Vagina (tissue), 2 donors: ENCODE measurements around the gene OR10G8. TPM values are rescaled to one million over a fixed set of nuclear protein-coding genes. Genes with fewer than 3 reads are reported as not detected.

Experiments used
- DNase-seq, 2 donors: peaks; one replicate each; pipeline ENCODE4 v3.0.0-alpha.2; 2017; ENCODE audit errors: extremely low spot score in 2 of 2
- H3K27ac ChIP-seq: fragments of 200-600 bp; sonication (generic); one replicate; pipeline ENCODE4 v1.5.1; 2019
- H3K27me3 ChIP-seq: fragments of 200-600 bp; sonication (generic); one replicate; pipeline ENCODE4 v1.5.1; 2019
- H3K36me3 ChIP-seq, 2 donors: fragments of 200-600 bp; sonication (generic); one replicate each; pipeline ENCODE4 v1.5.1; 2017 to 2019
- H3K4me1 ChIP-seq: fragments of 200-600 bp; sonication (generic); one replicate; pipeline ENCODE4 v1.5.1; 2019
- H3K4me3 ChIP-seq, 2 donors: fragments of 200-600 bp; sonication (generic); 1 replicate in 1 of 2; 2 replicates in 1 of 2; pipeline ENCODE4 v1.5.1; 2016 to 2019
- H3K9me3 ChIP-seq: fragments of 200-600 bp; sonication (generic); one replicate; pipeline ENCODE4 v1.5.1; 2019
- POLR2A ChIP-seq, 2 donors: fragments of 450-650 bp; IDR thresholded peaks; one replicate each; pipeline ENCODE4 v1.6.1; 2017; ENCODE audit warnings: antibody characterized with exemption in 2 of 2, mild to moderate bottlenecking in 2 of 2, moderate library complexity in 2 of 2
- POLR2AphosphoS5 ChIP-seq, 2 donors: sonication (generic); formaldehyde crosslinking; IDR thresholded peaks; one replicate each; pipeline ENCODE4 v1.9.0; 2017; ENCODE audit warnings: antibody characterized with exemption in 2 of 2, mild to moderate bottlenecking in 2 of 2, low read depth in 1 of 2; ENCODE audit not compliant: insufficient read depth in 1 of 2
- intact Hi-C: fragments of 100-400 bp; cut with DNase I; formaldehyde crosslinking; loops from one replicate; pipeline ENCODE4 v1.15.1; 2023
- total RNA-seq: library from RNA; depleted of rRNA; stranded (reverse); fragments of >200 nt; gene quantifications from one replicate; pipeline ENCODE4 v1.2.3, GENCODE V29; 2016
- TF ChIP-seq, protein P1 (sequence below), 3 experiments: fragments of 450-650 bp in 2 of 3; fragments of 200-600 bp in 1 of 3; sonication (generic) in 1 of 3; IDR thresholded peaks; one replicate each; pipeline ENCODE4 v1.5.1; 2017 to 2019; ENCODE audit warnings: antibody characterized with exemption in 3 of 3, mild to moderate bottlenecking in 2 of 3, moderate library complexity in 2 of 3

Gene OR10G8
- total RNA-seq, 1 donor from 2014 or later = not detected

DNA sequence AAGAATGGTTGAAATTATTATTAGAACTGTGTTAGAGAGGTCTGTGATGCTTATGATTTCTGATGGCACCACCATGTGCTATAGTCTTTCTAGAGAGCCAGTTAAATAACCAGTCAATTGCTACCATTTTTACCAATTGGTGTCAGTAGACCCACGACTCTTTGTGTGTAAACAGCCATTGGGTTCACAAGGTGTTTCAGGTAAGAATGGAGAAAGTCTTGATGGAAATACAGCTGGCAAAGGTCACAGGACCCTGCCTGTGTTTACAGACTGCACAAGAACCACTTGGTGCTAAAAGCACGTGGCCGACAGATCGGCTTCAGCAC, 45.0 kb downstream of the OR10G8 start:
- no peak overlapping the region for H3K4me3 ChIP-seq
- H3K27me3 ChIP-seq = peaks cover 3% of the 10 kb centered on the region
- TF ChIP-seq POLR2A (IDR thresholded peaks at IDR 0.05) (no peak), POLR2AphosphoS5 (IDR thresholded peaks at IDR 0.05; ENCODE audit: insufficient read depth in 1 of 2, low read depth in 1 of 2) (no peak)
- TF ChIP-seq, protein P1, sequence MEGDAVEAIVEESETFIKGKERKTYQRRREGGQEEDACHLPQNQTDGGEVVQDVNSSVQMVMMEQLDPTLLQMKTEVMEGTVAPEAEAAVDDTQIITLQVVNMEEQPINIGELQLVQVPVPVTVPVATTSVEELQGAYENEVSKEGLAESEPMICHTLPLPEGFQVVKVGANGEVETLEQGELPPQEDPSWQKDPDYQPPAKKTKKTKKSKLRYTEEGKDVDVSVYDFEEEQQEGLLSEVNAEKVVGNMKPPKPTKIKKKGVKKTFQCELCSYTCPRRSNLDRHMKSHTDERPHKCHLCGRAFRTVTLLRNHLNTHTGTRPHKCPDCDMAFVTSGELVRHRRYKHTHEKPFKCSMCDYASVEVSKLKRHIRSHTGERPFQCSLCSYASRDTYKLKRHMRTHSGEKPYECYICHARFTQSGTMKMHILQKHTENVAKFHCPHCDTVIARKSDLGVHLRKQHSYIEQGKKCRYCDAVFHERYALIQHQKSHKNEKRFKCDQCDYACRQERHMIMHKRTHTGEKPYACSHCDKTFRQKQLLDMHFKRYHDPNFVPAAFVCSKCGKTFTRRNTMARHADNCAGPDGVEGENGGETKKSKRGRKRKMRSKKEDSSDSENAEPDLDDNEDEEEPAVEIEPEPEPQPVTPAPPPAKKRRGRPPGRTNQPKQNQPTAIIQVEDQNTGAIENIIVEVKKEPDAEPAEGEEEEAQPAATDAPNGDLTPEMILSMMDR (IDR thresholded peaks at IDR 0.05) = no peak
- DNase-seq = no peak
- H3K27ac ChIP-seq = no peak overlapping the region
- H3K36me3 ChIP-seq = no peaks in the 10 kb centered on the region
- peaks cover 8% of the 10 kb centered on the region for H3K4me1 ChIP-seq
- intact Hi-C loops = no loop called here
- no peaks in the 10 kb centered on the region for H3K9me3 ChIP-seq

DNA sequence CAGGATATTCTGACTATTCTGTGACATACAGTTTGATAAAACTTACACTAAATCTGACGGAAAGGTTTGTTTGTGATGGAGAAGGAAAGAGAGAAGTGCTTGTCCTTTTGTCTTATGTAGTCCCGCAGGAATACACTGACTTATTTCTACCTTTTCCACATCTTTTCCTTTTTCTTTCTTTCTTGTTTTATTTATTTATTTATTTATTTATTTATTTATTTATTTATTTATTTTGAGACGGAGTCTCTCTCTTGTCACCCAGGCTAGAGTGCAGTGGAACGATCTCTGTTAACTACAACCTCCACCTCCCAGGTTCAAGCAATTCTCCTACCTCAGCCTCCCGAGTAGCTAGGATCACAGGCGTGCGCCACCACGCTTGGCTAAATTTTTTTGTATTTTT, 45.5 kb downstream of the OR10G8 start:
- H3K36me3 ChIP-seq = no peaks in the 10 kb centered on the region
- no peak overlapping the region for H3K4me3 ChIP-seq
- H3K27ac ChIP-seq = no peak overlapping the region
- no peak for TF ChIP-seq POLR2A (IDR thresholded peaks at IDR 0.05)
- TF ChIP-seq POLR2AphosphoS5 (IDR thresholded peaks at IDR 0.05; ENCODE audit: insufficient read depth in 1 of 2, low read depth in 1 of 2) = no peak
- TF ChIP-seq, protein P1 (IDR thresholded peaks at IDR 0.05) = no peak
- DNase-seq = no peak
- H3K4me1 ChIP-seq = peaks cover 8% of the 10 kb centered on the region
- H3K27me3 ChIP-seq = peaks cover 3% of the 10 kb centered on the region
- intact Hi-C loops = no loop called here
- H3K9me3 ChIP-seq = no peaks in the 10 kb centered on the region

DNA sequence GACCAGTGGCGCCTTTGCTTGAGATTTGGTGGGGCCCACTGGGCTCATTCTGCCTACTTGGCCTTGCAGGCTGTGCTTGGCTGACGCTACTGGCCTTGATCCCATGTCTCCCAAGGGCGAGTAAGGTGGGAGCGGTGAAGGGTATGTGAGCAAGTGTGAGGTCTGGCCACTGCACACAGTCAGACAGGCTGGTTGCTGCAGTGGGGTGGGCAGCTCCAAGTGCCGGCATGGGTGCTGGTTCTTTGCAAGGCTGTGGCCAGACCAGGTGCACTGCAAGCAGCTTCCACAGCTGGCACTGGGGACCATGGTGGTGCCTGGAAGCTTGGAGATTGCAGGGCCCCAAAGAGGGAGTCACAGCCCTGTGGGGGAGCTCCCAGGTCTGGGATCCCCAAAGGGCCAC, 48.0 kb downstream of the OR10G8 start:
- intact Hi-C loops = no loop called here
- no peak for DNase-seq
- H3K27me3 ChIP-seq = peaks cover 3% of the 10 kb centered on the region
- no peak overlapping the region for H3K4me3 ChIP-seq
- TF ChIP-seq POLR2AphosphoS5 (IDR thresholded peaks at IDR 0.05; ENCODE audit: insufficient read depth in 1 of 2, low read depth in 1 of 2) (no peak), POLR2A (IDR thresholded peaks at IDR 0.05) (no peak)
- TF ChIP-seq, protein P1 (IDR thresholded peaks at IDR 0.05) = no peak
- H3K4me1 ChIP-seq = peaks cover 8% of the 10 kb centered on the region
- H3K27ac ChIP-seq = no peak overlapping the region
- H3K36me3 ChIP-seq = no peaks in the 10 kb centered on the region
- H3K9me3 ChIP-seq = no peaks in the 10 kb centered on the region

DNA sequence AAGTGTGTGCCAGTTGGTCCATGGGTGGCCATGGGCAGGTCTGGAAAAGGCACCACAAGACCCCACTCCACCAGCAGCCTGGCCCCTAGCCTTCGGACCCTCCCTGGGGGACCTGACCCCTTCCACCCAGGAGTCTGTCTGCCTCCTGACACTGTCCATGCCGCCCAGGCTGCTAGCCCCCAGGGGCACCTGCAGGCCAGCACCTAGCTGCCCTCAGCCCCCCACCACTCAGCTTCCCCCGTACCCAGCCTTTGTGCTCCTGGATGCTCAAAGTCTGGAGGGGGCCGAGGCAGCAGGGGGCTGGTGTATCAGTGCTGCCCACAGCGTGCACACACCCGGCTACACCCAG, 48.9 kb downstream of the OR10G8 start:
- no peaks in the 10 kb centered on the region for H3K36me3 ChIP-seq
- peaks cover 8% of the 10 kb centered on the region for H3K4me1 ChIP-seq
- no peaks in the 10 kb centered on the region for H3K9me3 ChIP-seq
- DNase-seq = no peak
- no peak overlapping the region for H3K4me3 ChIP-seq
- H3K27ac ChIP-seq = no peak overlapping the region
- TF ChIP-seq, protein P1 (IDR thresholded peaks at IDR 0.05) = no peak
- TF ChIP-seq POLR2A (IDR thresholded peaks at IDR 0.05) (no peak), POLR2AphosphoS5 (IDR thresholded peaks at IDR 0.05; ENCODE audit: insufficient read depth in 1 of 2, low read depth in 1 of 2) (no peak)
- no peaks in the 10 kb centered on the region for H3K27me3 ChIP-seq
- intact Hi-C loops = no loop called here

DNA sequence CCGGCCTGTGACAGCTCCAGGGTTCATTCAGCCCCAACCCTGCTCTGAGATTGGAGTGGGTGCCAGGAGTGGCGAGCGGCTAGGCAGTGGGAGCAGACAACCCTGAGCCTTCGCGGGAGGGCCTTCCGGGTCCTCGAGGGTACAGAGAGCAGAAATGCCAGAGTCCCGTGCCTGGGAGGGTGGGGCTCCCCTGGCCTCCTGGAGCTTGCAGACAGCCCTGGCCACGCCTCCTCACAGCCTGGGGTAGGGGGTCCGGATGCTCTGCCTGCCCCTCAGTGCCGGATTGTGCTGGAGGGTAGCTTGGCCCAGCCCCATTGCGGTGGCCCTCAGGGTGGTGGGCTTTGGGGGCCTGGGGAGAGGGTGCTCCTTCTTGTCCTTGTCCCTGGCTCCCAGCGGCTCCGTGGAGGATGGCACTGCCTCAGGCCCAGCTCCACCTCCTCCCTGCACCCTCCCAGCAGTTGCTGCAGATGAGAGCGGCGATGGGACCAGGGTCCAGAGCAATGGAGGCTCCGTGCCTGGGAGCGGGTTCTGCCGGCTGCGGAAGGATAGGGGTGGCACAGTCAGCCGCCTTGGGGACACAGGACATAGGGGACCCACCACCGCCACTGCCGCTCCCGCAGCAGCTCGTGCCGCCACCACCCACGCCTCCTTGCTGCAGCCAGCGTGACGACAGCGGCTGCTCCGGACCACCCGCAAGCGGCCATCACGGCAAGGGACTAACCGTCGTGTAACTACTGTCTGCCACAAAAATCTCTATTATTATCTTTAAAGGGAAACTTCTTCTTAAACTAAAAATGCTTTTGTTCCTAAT, 49.4 kb downstream of the OR10G8 start:
- Histone ChIP-seq H3K36me3 (no peaks in the 10 kb centered on the region), H3K27me3 (no peaks in the 10 kb centered on the region), H3K4me1 (peaks cover 8% of the 10 kb centered on the region), H3K27ac (no peak overlapping the region), H3K4me3 (peak overlapping the region; percentile 25 to 40), H3K9me3 (no peaks in the 10 kb centered on the region)
- intact Hi-C loops = no loop called here
- no peak for DNase-seq
- TF ChIP-seq, protein P1 (IDR thresholded peaks at IDR 0.05) = no peak
- TF ChIP-seq POLR2AphosphoS5 (IDR thresholded peaks at IDR 0.05; ENCODE audit: insufficient read depth in 1 of 2, low read depth in 1 of 2) (no peak), POLR2A (IDR thresholded peaks at IDR 0.05) (no peak)
